GM10266 (cell line): ENCODE data around the gene PXMP4.

Source experiments
- DNase-seq: peaks from one replicate; pipeline ENCODE4 v3.0.0; 2012; ENCODE audit errors: extremely low spot score
- CTCF ChIP-seq: IDR thresholded peaks from 2 replicates; pipeline ENCODE4 v1.5.1; 2012; ENCODE audit warnings: mild to moderate bottlenecking, low read depth; ENCODE audit not compliant: control insufficient read depth, insufficient read depth; ENCODE audit errors: missing control alignments

Gene PXMP4

DNA sequence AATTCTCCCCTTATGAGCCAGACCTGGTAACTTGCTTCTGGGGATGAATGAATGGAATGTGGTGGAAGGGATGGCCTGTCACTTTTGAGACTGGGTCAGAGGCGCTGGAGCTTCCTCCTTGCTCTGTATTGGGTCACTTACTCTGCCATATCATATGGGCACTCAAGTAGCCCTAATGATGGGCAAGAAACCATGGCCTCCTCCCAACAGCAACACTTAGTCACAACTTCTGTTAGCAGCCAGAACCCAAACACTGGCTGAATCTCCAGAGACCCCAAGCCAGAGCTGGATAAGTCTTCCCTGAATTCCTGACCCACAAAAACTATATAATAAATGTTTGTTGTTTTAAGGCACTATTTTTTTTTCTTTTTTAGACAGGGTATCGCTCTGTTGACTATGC, 39.4 kb downstream of the PXMP4 start:
- DNase-seq: no peak
- TF ChIP-seq CTCF: no peak

DNA sequence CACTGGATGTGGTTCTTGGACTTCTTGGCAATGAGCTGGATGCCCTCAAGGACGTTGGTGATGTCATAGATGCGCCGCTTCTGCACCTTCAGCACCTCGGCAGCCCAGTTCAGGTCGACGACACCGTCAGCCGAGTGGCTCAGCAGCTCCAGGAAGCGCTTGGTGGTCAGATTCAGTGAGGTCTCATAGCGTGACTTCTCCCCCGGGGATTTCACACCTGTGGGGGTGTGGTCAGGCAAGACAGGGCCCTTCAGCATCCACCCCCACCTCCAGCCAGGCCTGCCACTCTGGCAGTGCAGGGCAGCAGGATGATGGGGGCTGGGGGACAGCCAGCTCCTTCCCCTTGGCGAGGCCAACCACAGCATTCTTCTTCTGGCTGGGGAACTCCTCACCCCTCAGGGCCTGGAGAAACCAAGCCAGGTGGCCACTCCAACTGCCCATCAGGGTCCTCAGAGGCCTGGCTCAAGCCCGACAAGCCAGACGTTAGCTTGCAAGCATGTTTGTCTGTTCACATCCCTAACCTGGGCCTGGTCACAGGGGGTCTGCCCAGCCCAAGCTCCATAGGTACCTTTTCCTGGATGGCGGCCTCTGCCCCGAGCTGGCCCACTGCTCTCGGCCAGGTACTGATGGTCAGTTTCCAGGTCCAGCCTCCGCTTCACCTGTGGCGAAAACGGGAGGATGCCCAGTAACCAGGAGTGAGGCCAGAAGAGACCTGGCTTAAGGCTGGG, 40.2 kb downstream of the PXMP4 start:
- DNase-seq: peak; percentile 70
- TF ChIP-seq CTCF: no peak

GRCh38 chr20:33677991-33678702, 42.0 kb downstream of the PXMP4 start:
- TF ChIP-seq CTCF: no peak
- no peak for DNase-seq

DNA sequence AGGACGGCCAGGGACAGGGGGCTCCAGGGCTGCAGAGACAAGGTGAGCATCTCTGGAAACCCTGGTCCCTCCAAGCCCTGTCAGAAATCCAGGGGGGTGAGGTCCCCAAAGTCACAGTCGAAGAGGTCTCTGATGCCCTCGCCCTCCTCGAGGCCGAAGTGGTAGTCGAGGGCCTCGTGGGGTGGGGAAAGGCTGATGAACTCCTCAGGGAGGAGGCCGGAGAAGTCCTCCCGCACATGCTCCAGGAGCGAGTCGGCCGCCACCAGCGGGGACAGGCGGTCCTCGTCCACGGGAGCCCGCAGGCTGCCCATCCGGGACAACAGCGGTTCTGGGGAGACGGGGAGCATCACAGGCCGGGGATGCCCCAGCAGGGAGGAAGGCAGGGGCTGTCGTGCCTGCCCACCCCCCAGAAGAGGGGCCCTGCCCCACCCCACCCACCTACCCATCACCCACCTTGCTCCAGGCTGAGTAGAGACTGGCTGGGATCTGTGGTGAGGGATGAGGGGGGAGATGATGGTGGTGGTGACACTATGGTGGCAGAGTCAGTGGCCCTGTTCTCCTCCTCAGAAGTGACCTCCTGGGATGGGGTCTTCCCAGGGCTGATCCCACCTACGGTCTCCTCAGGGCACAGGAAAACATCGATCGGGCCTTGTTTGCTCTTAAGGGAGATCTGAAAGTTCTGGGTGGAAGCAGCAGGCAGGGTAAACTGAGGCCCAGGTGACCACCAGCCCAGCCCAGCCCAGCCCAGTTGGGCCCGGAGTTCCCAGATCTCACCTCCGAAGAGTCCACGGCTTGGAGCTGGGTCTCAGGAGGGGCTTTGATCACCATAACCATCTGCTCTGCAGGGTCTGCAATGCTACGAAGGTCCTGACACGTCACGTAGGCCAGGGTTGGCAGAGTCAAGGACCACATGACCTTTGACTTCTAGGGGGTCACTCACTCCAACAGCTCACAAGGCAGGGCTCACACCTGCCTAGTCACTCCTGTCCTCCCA, 43.2 kb downstream of the PXMP4 start:
- no peak for TF ChIP-seq CTCF
- no peak for DNase-seq

- DNase-seq: no peak
- TF ChIP-seq CTCF: no peak
Observed at GRCh38 chr20:33676121-33676520, 44.0 kb downstream of the PXMP4 start.

DNA sequence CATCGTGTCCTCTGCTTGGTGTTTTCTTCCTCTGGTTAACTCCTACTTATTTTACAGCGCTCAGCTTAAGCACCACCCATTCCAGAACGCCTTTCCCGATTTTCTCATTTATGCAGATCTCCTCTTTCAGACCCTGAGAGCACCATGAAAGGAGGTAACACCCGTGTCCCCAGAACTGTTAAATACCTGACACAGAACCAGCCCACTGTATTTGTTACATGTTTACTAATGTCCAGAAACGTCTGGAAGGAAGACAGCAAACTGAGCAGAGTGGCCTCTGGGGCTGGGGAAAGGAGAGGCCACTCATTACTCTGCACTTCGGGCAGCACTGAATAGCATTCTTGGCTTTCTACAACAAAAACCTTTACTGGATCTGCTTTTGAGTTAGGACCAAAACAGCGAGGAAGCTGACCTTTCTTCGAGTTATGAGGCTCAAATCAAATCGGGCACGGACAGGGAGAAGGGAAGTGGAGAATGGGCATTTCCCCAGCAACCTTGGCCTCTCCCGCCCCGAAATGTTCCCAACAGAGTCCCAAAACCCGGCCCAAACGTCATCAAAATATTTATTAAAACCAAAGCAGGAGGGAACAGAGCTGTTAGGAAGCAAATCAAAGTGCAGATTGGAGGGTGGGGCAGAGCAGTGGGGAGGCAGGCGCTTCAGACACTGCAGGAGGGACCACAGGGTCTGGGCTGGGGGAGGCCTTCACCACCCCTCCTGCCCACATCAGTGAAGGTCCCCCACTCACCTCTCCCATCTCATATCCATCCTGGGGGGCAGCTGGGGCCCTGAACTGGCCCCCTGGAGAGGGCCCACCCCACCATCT, 44.8 kb downstream of the PXMP4 start:
- no peak for TF ChIP-seq CTCF
- no peak for DNase-seq
